Head of caudate nucleus (tissue), 42 donors: Measurements from ENCODE around the gene DMBT1.

ENCODE experiments used
- DNase-seq, 42 donors: peaks; one replicate each; pipeline versions ENCODE4 v3.0.0 to v3.0.0-alpha.2; 2020 to 2021; ENCODE audit warnings: mixed read lengths in 7 of 42
- intact Hi-C: fragments of 100-400 bp; cut with DNase I; formaldehyde crosslinking; loops from one replicate; pipeline ENCODE4 v1.15.0; 2022

Gene DMBT1

DNA sequence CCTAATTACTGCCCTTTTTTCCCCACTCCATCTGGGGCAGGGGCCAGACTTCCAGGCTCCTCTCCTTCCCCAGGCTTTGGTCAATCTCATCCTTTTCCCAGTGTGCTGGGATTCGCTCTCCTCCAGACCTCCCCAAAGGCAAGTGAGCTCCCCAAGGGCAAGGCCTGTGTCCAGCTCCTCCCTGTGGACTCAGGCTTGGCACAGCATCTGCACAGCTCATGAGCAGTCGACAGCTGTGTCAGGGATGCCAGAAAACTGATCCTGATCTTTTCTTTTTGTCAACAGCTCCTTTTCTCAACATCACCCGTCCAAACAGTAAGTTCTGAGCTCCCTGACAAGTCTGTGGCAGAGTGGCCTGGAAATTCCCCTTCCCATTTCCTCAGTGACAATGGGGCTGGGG is 72.0 kb downstream of the DMBT1 start:
- intact Hi-C loops = no loop called here
- DNase-seq = peak in 1 of 42 donors; percentile 8

- DNase-seq = peak in 1 of 42 donors; percentile 4
- intact Hi-C loops = no loop called here
These were observed 76.4 kb downstream of the DMBT1 start for GRCh38 chr10:122636953-122637352.

DNA sequence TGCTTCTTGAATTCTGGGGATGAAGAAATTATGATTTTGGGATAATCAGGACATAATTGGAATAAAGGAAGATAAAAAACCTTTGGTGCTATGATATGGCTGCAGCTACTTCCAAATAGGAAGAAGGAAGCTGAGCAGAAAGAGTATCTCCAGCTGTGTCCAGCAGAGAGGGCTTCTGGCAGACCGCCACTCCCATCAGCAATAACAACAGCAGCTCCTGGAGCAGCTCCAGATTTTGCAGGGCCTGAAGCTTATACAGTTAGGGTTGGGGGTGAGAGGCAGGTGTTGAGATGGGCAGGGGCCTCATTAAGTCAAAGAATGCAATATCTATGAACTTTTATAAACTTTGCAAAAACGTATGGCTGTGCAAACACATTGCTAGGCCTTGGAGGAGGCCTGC is 76.8 kb downstream of the DMBT1 start:
- intact Hi-C loops = no loop called here
- DNase-seq = peak in 28 of 42 donors; percentile 16 to 75 (median 36)

- peak in 1 of 42 donors; percentile 1 for DNase-seq
- intact Hi-C loops = no loop called here
These were observed 77.6 kb downstream of the DMBT1 start for GRCh38 chr10:122638106-122638505.

DNA sequence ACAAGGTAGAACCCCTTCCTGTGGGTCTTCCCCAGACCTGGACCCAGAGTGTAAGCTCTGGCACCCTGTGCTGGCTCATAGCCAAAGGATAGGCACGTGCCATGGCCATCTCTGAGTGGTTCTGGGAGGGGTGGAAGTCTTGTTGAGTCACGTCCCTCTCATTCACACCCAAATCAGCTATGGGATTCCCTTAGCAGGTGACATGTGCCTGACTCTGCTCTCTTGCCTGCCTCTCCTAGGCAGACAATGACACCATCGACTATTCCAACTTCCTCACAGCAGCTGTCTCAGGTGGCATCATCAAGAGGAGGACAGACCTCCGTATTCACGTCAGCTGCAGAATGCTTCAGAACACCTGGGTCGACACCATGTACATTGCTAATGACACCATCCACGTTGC is 79.2 kb downstream of the DMBT1 start:
- no peak for DNase-seq
- intact Hi-C loops = no loop called here

- no peak for DNase-seq
- intact Hi-C loops = no loop called here
These were observed 80.4 kb downstream of the DMBT1 start for GRCh38 chr10:122640921-122641320.

DNA sequence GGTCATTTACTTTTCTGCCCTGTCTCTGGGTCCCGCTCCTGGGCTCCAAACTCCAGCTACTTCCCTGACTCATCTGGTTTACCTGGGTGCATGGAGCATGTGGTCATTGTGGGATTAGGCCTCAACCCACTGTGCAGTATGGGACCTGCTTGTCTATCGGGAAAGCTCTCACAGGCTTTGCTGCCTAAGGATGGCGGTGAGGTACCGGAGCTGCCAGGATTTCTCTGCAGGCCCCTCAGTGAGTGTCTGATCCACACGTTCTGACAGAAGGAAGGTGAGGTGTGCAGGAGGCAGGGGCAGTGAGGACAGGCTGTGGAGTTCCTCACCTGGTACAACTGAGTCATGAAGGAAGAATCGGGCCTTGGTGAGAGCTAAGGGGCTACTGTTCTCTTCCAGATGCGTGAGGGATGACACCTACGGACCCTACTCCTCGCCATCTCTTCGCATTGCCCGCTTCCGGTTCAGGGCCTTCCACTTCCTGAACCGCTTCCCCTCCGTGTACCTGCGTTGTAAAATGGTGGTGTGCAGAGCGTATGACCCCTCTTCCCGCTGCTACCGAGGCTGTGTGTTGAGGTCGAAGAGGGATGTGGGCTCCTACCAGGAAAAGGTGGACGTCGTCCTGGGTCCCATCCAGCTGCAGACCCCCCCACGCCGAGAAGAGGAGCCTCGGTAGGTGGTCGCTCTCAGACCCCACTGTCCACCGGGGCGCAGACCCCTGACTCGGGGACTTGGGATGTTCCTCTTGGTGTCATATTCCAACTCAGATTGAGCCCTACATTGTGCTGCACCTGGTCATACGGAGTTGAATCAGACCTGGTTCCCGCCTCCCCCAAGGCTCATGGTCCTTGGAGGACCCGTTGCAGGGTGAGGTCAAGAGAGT is 82.4 kb downstream of the DMBT1 start:
- peak in 1 of 42 donors; percentile 22 for DNase-seq
- intact Hi-C loops = no loop called here

- DNase-seq = peak in 1 of 42 donors; percentile 21
- intact Hi-C loops = no loop called here
These were observed 83.5 kb downstream of the DMBT1 start for GRCh38 chr10:122643931-122644534.

DNA sequence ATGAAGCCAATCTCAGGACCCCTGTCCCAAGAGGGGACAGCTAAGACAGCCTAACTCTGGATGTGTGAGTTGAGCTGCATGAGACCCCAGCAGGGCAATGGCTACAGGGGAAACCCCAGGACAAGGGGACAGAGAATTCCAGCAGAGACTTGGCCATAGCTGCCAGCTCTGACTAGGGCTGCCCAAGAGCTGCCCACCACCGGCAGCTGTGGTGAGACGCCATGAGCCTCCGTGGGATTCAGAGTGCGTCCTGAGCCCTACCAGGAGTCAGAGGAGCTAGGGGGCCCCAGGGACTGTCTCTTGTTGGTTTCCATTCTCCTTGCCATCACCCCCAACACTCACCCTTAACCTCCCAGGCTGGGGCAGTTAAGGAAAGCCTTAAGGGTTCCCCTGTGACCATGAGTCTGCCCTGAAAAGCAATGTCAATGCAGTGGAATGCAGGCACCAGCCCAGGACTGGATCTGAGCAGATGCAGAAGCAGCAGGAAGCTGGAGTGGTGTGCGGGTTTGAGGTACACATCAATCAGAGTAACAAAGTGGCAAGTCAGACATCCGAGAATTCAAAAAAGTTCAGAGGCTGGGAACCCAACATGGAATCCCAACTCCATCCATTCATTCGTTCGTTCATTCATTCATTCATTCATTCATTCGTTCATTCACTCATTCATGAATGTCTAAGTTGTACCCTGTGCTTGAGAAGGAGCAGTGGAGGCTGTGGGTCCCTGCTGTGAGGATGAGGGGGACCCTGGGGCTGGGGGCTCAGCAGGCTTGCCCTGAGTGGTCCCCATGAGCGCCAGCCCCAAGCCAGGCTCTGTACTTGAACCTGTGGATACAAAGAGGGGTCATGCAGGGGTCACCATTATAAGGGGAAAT is 86.2 kb downstream of the DMBT1 start:
- peak in 2 of 42 donors; percentile 4 to 18 for DNase-seq
- intact Hi-C loops = no loop called here

DNA sequence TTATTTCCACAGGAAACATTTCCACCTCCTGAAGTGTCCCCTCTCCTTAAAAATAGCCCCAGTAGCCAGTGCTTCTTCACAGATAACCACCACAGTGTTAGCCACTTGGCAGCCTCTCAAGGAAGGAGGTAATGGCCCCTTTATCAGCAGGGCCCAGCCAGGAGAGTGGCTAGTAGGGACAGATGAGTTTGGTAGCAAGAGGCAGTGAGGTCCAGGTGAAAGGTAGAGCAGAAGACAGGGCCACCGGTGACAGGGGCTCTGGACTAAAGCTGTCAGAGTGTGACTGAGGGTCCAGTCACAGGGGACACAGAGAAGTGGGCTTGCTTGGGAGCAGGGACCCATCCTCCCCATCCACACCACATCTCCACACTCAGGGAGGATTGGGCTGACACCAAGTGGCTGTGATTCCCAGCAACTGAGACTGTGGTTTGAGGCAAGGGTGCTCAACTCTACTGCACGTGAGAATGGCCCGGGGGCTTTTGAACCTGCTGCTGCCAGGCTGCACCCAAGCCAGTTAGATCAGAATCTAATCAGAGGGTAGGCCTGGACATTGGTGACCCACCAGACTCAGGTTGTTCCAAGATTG is 86.9 kb downstream of the DMBT1 start:
- intact Hi-C loops = no loop called here
- DNase-seq = peak in 1 of 42 donors; percentile 29

GRCh38 chr10:122648599-122649428 is 88.3 kb downstream of the DMBT1 start:
- DNase-seq = peak; percentile 18 to 90 (median 72)
- intact Hi-C loops = no loop called here

DNA sequence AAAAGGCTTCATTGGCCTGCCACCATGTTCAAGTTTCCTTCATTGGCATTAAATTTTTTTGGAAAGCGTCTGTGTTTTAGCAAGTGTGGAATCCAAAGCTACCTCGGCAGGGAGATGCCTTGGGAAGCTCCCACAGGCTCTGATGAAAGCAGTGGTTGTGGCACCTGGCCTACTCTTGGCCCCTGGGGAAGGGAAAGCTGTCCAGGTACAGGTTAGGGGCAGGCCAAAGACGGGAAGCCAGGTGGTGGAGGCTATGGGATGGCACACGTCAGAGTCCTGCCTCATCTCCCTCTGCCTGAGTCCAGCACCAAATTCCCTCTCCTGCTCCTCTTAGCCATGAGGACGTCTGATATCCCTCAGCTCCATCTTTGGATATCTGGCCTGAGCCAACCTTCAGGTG is 89.3 kb downstream of the DMBT1 start:
- intact Hi-C loops = loop anchor here (5.0 kb wide), 1 partner anchor 47 kb away; the partner anchor contains the start of gene C10orf120
- DNase-seq = peak in 2 of 42 donors; percentile 1 to 21

DNA sequence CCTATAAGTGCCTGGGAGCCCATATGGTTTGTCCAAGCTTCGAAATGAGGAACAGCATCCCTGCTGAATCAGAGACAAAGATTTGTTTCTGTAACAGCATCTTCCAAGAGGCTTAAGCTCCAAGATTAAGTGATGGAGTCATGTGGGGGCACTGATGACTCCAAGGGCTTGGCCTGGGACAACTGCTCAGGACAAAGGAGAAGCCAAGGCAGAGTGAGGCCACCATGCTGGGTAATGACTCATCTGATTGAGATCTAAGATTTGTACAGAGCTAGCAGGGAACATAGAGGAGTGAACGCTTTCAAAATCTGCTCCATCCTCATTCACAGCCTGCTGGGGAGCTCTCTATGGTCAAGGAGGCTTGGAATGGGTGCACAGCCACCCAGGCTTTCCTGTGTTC is 89.8 kb downstream of the DMBT1 start:
- no peak for DNase-seq
- intact Hi-C loops = loop anchor here (5.0 kb wide), 1 partner anchor 47 kb away; the partner anchor contains the start of gene C10orf120

DNA sequence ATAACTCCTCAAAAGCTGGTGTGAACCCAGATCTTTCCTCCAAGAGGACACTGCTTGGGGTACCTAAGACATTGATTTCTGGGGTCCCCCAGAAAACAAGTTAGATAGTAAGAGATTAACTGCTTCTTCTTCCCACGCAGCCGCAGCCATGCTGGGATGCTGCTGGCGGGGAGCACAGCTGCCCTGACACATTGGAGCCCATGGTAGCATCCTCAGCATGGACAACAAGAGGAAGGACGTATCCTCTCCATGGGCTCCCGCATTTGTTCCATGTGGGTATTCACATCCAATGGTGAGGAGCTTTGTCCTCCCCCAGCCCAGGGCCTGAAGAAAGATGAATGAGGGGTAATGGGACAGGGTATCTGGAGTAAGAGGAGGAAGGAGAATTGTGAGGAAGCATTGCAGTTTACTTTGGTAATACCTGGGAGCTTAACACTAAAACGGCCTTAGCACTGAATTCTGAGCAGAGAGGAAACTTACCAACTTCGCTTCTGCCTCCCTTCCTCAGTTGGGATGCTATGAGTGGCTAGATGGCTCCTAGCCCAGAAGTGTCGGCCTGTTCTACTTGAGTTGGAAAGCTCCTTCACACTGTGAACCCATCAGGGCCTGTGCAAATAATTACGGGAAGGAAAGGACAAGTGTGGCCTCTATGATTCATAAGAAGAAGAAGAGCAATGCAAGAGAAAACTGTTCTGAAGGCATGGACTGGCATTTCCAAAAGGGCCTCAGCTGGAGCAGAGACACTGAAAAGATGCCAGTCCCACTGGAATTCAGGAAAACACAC is 95.2 kb downstream of the DMBT1 start:
- peak in 6 of 42 donors; percentile 9 to 66 (median 22) for DNase-seq

GRCh38 chr10:122656308-122656705 is 95.8 kb downstream of the DMBT1 start:
- no peak for DNase-seq
- intact Hi-C loops = no loop called here

More for the DNA sequence above, 95.2 kb downstream of the DMBT1 start:
- intact Hi-C loops = no loop called here

DNA sequence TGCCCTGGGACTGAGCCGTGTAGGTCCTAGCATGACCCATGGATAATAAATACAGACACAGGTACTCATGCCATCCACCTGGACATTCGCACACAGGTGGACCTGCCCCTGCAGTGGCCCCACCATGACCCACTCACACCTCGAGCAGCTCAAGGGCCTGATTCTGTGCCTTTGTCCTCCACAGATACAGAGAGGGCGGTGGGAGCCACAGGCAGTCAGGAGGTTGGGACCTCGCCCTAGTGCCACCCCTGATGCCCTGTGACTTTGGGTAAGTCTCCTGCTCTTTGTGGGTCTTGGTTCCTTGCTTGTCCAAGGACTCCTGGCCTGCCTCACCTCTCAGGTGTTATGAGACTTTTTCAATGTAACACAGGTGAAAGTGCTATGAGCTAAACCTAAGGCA is 96.2 kb downstream of the DMBT1 start:
- intact Hi-C loops = no loop called here
- DNase-seq = peak in 1 of 42 donors; percentile 1

DNA sequence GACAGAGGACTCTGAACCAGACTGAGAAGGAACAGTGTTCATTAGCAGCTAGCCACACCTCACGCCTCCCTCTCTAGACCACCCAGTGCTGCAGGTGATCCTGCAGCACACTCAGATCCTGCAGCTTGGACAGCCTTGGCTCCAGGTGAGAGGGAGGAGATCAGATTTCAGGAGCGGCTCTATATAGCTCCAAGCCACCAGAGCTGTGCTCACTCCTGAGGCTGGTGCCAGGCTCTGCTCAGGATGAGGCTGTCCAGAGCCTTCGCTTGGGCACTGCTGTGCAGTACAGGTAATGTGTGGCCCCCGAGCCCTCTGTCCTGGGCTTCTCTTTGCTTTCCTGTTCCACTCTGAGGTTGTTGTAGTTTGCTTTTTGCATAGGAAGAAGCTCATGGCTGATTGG is 96.7 kb downstream of the DMBT1 start:
- DNase-seq = no peak
- intact Hi-C loops = no loop called here
